Stomach (tissue), 9 donors: Measurements from ENCODE around the gene DMKN. TPM values are rescaled to one million over a fixed set of nuclear protein-coding genes. Genes with fewer than 3 reads are reported as not detected.

ENCODE experiments used
- DNase-seq, 2 donors: peaks; one replicate each; pipeline versions ENCODE4 v3.0.0 to v3.0.0-alpha.2; 2013 to 2019
- H3K27ac ChIP-seq, 5 donors: fragments of 200-600 bp in 4 of 5; sonication (generic) in 4 of 5; one replicate each; pipeline ENCODE4 v1.5.1; 2013 to 2019; ENCODE audit warnings: mild to moderate bottlenecking in 1 of 5, moderate library complexity in 1 of 5
- H3K27me3 ChIP-seq, 3 donors: fragments of 200-600 bp; sonication (generic); one replicate each; pipeline ENCODE4 v1.5.1; 2017 to 2019; ENCODE audit warnings: mixed run types in 1 of 3
- H3K36me3 ChIP-seq, 4 donors: fragments of 200-600 bp; sonication (generic); 1 replicate in 3 of 4; 2 replicates in 1 of 4; pipeline ENCODE4 v1.5.1; 2016 to 2019
- H3K4me1 ChIP-seq, 4 donors: fragments of 200-600 bp; sonication (generic); one replicate each; pipeline ENCODE4 v1.5.1; 2016 to 2019
- H3K4me3 ChIP-seq, 4 donors: fragments of 200-600 bp; sonication (generic) in 3 of 4; one replicate each; pipeline ENCODE4 v1.5.1; 2016 to 2019; ENCODE audit warnings: mild to moderate bottlenecking in 1 of 4
- H3K9me3 ChIP-seq, 4 donors: fragments of 200-600 bp; sonication (generic); one replicate each; pipeline ENCODE4 v1.5.1; 2016 to 2019
- CTCF ChIP-seq, 7 experiments: fragments of 450-650 bp in 4 of 7; fragments of 200-600 bp in 3 of 7; sonication (generic) in 3 of 7; IDR thresholded peaks; one replicate each; pipeline ENCODE4 v1.5.1; 2016 to 2019; ENCODE audit warnings: antibody characterized with exemption in 7 of 7, control low read depth in 2 of 7, mild to moderate bottlenecking in 1 of 7
- EP300 ChIP-seq: sonication (generic); formaldehyde crosslinking; IDR thresholded peaks from one replicate; pipeline ENCODE4 v1.6.1; 2017; ENCODE audit warnings: antibody characterized with exemption
- POLR2A ChIP-seq, 4 donors: fragments of 450-650 bp; IDR thresholded peaks; one replicate each; pipeline ENCODE4 v1.6.1; 2016; ENCODE audit warnings: antibody characterized with exemption in 4 of 4, control low read depth in 2 of 4, mild to moderate bottlenecking in 1 of 4, moderate library complexity in 1 of 4
- POLR2AphosphoS5 ChIP-seq, 3 donors: sonication (generic); formaldehyde crosslinking; IDR thresholded peaks; one replicate each; pipeline ENCODE4 v1.6.1; 2016; ENCODE audit warnings: antibody characterized with exemption in 3 of 3
- WGBS, 5 donors: extraction: QIAGEN DNeasy Blood & Tissue Kit in 3 of 5; methylation state at CpG; one replicate each; pipeline versions ENCODE4 v1.1.5 to v1.1.7; 2013 to 2018; 5-methylcytosine and 5-hydroxymethylcytosine counted together
- intact Hi-C: fragments of 100-400 bp; cut with DNase I; formaldehyde crosslinking; loops from one replicate; pipeline ENCODE4 v1.15.1; 2023; ENCODE audit warnings: low total_unique reads
- polyA plus RNA-seq, 3 donors: library from polyadenylated mRNA; stranded (reverse); fragments of 200-250 nt; gene quantifications; one replicate each; pipeline ENCODE4 v1.2.3, GENCODE V29; 2013
- total RNA-seq, 5 donors: library from RNA; depleted of rRNA; stranded (reverse); fragments of >200 nt; gene quantifications; one replicate each; pipeline versions ENCODE4 v1.1.0 to v1.2.3, GENCODE V29; 2014 to 2016
- donor health status: healthy with polysubstance abuse.
- donor health status: Bipolar disorder and iron deficiency.
- donor health status: healthy.

The DMKN gene
- total and polyA plus RNA-seq, 8 donors: 4.9 to 139 (median 36.9) TPM; not detected in 1

DNA sequence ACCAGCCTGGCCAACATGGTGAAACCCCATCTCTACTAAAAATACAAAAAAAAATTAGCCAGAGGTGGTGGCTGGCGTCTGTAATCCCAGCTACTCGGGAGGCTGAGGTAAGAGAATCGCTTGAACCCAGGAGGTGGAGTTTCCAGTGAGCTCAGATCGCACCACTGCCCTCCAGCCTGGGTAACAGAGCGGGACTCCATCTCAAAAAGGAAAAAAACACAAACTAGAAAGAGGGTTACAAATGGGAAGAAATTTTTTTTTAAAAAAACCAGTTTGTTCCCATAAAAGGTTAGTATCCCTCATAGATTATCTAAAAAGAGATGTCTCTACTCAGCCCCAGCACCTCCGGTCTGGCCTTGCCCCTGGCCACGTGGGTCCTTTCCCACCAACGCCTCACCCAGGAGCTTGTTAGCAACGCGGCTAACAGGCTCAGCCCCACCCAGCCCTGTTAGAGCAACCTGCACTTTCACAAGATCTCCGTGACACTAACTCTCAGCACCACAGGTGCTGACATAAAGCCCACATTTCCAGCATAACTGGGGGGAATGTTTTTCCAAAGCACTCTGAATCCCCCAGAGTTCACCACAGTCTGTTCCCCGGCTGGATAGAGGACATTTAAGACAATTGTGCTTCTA lies 4.3 kb downstream of the DMKN start:
- Histone ChIP-seq H3K4me1 (peaks cover 0 to 25% (median 10%) of the 10 kb centered on the region in 4 donors), H3K27ac (peak overlapping the region; percentile 29 to 80 (median 79)), H3K4me3 (peak overlapping the region; percentile 43 to 50 (median 46)), H3K27me3 (peaks cover 0 to 67% (median 5%) of the 10 kb centered on the region in 3 donors), H3K9me3 (no peaks in the 10 kb centered on the region), H3K36me3 (peaks cover 0 to 4% (median 0%) of the 10 kb centered on the region in 4 donors)
- TF ChIP-seq POLR2AphosphoS5 (IDR thresholded peaks at IDR 0.05) (peak in 2 of 3 donors; percentile 46 to 53), EP300 (no peak)
- intact Hi-C loops: no loop called here
- 16 to 29% (median 19%) methylated on average over 12 of the region's 12 CpGs for WGBS, 5 donors
- DNase-seq: peak; percentile 71 to 89

- H3K4me1 ChIP-seq: peaks cover 0 to 25% (median 10%) of the 10 kb centered on the region in 4 donors
- intact Hi-C loops: no loop called here
- no peaks in the 10 kb centered on the region for H3K9me3 ChIP-seq
- H3K27me3 ChIP-seq: peaks cover 0 to 57% (median 5%) of the 10 kb centered on the region in 3 donors
- 78 to 96% (median 89%) methylated on average over 3 of the region's 3 CpGs for WGBS, 5 donors
- H3K4me3 ChIP-seq: no peak overlapping the region
- H3K36me3 ChIP-seq: peaks cover 0 to 4% (median 0%) of the 10 kb centered on the region in 4 donors
- no peak overlapping the region for H3K27ac ChIP-seq
- DNase-seq: no peak
- TF ChIP-seq POLR2AphosphoS5 (IDR thresholded peaks at IDR 0.05): no peak
- no peak for TF ChIP-seq CTCF (IDR thresholded peaks at IDR 0.05)
- TF ChIP-seq EP300: no peak
- TF ChIP-seq POLR2A (IDR thresholded peaks at IDR 0.05): no peak
These were observed 5.3 kb downstream of the DMKN start for GRCh38 chr19:35508129-35508528.

GRCh38 chr19:35507561-35507960 lies 5.9 kb downstream of the DMKN start:
- H3K27me3 ChIP-seq: peaks cover 0 to 52% (median 5%) of the 10 kb centered on the region in 3 donors
- peaks cover 0 to 4% (median 0%) of the 10 kb centered on the region in 4 donors for H3K36me3 ChIP-seq
- DNase-seq: no peak
- H3K4me1 ChIP-seq: peaks cover 0 to 25% (median 10%) of the 10 kb centered on the region in 4 donors
- no peak overlapping the region for H3K27ac ChIP-seq
- no peaks in the 10 kb centered on the region for H3K9me3 ChIP-seq
- no peak overlapping the region for H3K4me3 ChIP-seq
- 82 to 92% (median 88%) methylated on average over 11 of the region's 11 CpGs for WGBS, 5 donors
- TF ChIP-seq POLR2AphosphoS5 (IDR thresholded peaks at IDR 0.05) (no peak), CTCF (IDR thresholded peaks at IDR 0.05) (no peak), POLR2A (IDR thresholded peaks at IDR 0.05) (no peak), EP300 (no peak)
- intact Hi-C loops: no loop called here

- TF ChIP-seq CTCF (IDR thresholded peaks at IDR 0.05) (no peak), POLR2A (IDR thresholded peaks at IDR 0.05) (no peak), POLR2AphosphoS5 (IDR thresholded peaks at IDR 0.05) (no peak), EP300 (no peak)
- peaks cover 0 to 25% (median 10%) of the 10 kb centered on the region in 4 donors for H3K4me1 ChIP-seq
- no peak overlapping the region for H3K27ac ChIP-seq
- WGBS, 5 donors: 78 to 90% (median 84%) methylated on average over 6 to 7 of the region's 7 CpGs
- intact Hi-C loops: no loop called here
- no peaks in the 10 kb centered on the region for H3K9me3 ChIP-seq
- H3K36me3 ChIP-seq: peaks cover 0 to 4% (median 0%) of the 10 kb centered on the region in 4 donors
- peaks cover 0 to 36% (median 5%) of the 10 kb centered on the region in 3 donors for H3K27me3 ChIP-seq
- DNase-seq: no peak
- H3K4me3 ChIP-seq: no peak overlapping the region
These were observed 7.4 kb downstream of the DMKN start for GRCh38 chr19:35506011-35506410.

DNA sequence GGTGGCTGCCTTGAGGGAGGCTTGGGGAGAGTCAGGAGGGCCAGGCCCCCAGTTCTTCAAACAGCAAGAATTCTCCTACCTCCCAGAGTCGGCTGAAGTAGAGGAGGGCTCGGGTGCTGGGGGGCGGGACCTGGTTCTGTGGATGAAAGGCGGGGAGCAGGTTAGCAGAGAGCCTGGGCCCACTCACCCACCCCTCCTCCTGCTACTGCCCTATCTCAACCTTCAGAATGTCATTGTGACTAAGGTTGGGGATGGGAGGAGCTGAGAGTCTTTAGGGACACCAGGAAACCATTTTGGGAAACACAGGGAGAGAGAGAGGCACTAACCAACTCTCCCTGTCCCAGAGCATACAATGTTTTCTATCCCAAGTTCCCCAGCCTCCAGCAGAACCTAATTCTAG lies 10.7 kb downstream of the DMKN start:
- Histone ChIP-seq H3K4me1 (no peaks in the 10 kb centered on the region), H3K27ac (no peak overlapping the region), H3K27me3 (peaks cover 0 to 7% (median 0%) of the 10 kb centered on the region in 3 donors), H3K36me3 (peaks cover 0 to 11% (median 2%) of the 10 kb centered on the region in 4 donors), H3K4me3 (no peak overlapping the region), H3K9me3 (no peaks in the 10 kb centered on the region)
- DNase-seq: peak in 1 of 2 donors; percentile 47
- 72 to 89% (median 80%) methylated on average over 4 of the region's 4 CpGs for WGBS, 5 donors
- no peak for TF ChIP-seq EP300
- TF ChIP-seq POLR2A (IDR thresholded peaks at IDR 0.05): no peak
- no peak for TF ChIP-seq POLR2AphosphoS5 (IDR thresholded peaks at IDR 0.05)
- TF ChIP-seq CTCF (IDR thresholded peaks at IDR 0.05): no peak
- intact Hi-C loops: no loop called here
